Pancreas (tissue), 10 donors: Measurements from ENCODE around the gene FGF9. TPM values are rescaled to one million over a fixed set of nuclear protein-coding genes. Genes with fewer than 3 reads are reported as not detected.

Source experiments
- ATAC-seq, 4 donors: fragments of 200-7000 bp; cut with Tn5 transposase; one replicate each; pipeline versions ENCODE4 v1.8.0 to v1.9.1; 2020; ENCODE audit warnings: mild to moderate bottlenecking in 4 of 4, moderate library complexity in 4 of 4
- DNase-seq, 6 donors: peaks; one replicate each; pipeline ENCODE4 v3.0.0-alpha.2; 2020
- FAIRE-seq: peaks from 2 replicates; lab custom pipeline; 2012; peaks lifted over from hg19 to GRCh38; lab: Jason Lieb, UNC
- H3K27ac ChIP-seq, 4 donors: fragments of 200-600 bp; sonication (generic); 1 replicate in 3 of 4; 2 replicates in 1 of 4; pipeline versions ENCODE4 v1.5.0 to v1.8.0; 2020
- H3K27me3 ChIP-seq, 4 donors: fragments of 200-600 bp; one replicate each; pipeline ENCODE4 v1.8.0; 2021
- H3K36me3 ChIP-seq, 3 donors: fragments of 200-600 bp; sonication (generic) in 1 of 3; one replicate each; pipeline versions ENCODE4 v1.5.0 to v1.8.0; 2020 to 2021
- H3K4me1 ChIP-seq, 3 donors: fragments of 200-600 bp; one replicate each; pipeline ENCODE4 v1.8.0; 2021
- H3K4me3 ChIP-seq, 4 donors: fragments of 200-600 bp; sonication (generic) in 2 of 4; one replicate each; pipeline versions ENCODE4 v1.5.0 to v1.8.0; 2020 to 2021
- H3K9me3 ChIP-seq, 4 donors: fragments of 200-600 bp; one replicate each; pipeline ENCODE4 v1.8.0; 2021
- CTCF ChIP-seq, 4 donors: fragments of 200-600 bp; sonication (generic) in 3 of 4; IDR thresholded peaks; one replicate each; pipeline versions ENCODE4 v1.5.0 to v1.8.0; 2021; ENCODE audit warnings: antibody characterized with exemption in 4 of 4
- WGBS, 2 donors: extraction: QIAGEN DNeasy Blood & Tissue Kit; methylation state at CpG; one replicate each; pipeline ENCODE4 v1.1.7; 2013; 5-methylcytosine and 5-hydroxymethylcytosine counted together
- intact Hi-C, 3 donors: fragments of 100-400 bp; cut with DNase I; formaldehyde crosslinking; loops; one replicate each; pipeline versions ENCODE4 v1.11.1 to v1.14.2; 2022
- polyA plus RNA-seq, 2 donors: library from polyadenylated mRNA; stranded (reverse); fragments of 200-250 nt; gene quantifications; one replicate each; pipeline ENCODE4 v1.2.3, GENCODE V29; 2013
- total RNA-seq, 6 donors: library from RNA; stranded (reverse); fragmentation: NEBNext Ultra II Directional in 4 of 6; extraction: Animal tissue kit (Norgen Biotek cat#: 25700) in 4 of 6; gene quantifications; one replicate each; pipeline versions ENCODE4 v1.2.1 to v1.2.4, GENCODE V29; 2021 to 2023
- donor health status: healthy with polysubstance abuse.
- donor health status: DM: no; HTN: no; CAD: no; lungs with moderate emphysema.
- donor health status: DM: no; HTN: no; CAD: no.
- donor health status: control.
- donor health status: control.
- donor health status: Bipolar disorder and iron deficiency.
- donor health status: DM: yes; HTN: yes; CAD: no.
- donor health status: DM: no; HTN: no; CAD: no.
- donor health status: DM: no; HTN: no; CAD: no.
- donor health status: DM: yes; HTN: yes; CAD: no.

The FGF9 gene
- total and polyA plus RNA-seq, 8 donors, result 0.16 to 0.92 (median 0.39) TPM

GRCh38 chr13:21717817-21718216 lies 46.9 kb downstream of the FGF9 start:
- DNase-seq (no peak), FAIRE-seq (no peak), ATAC-seq (peak in 1 of 4 donors; percentile 21)
- no peak overlapping the region for H3K4me3 ChIP-seq
- H3K36me3 ChIP-seq, result no peaks in the 10 kb centered on the region
- no peaks in the 10 kb centered on the region for H3K4me1 ChIP-seq
- intact Hi-C loops, result no loop called here
- no peak for TF ChIP-seq CTCF (IDR thresholded peaks at IDR 0.05)
- no peak overlapping the region for H3K27ac ChIP-seq
- 35 to 41% methylated on average over 4 of the region's 4 CpGs for WGBS, 2 donors
- H3K9me3 ChIP-seq, result no peaks in the 10 kb centered on the region
- no peaks in the 10 kb centered on the region for H3K27me3 ChIP-seq

- 63 to 70% methylated on average over 7 of the region's 7 CpGs for WGBS, 2 donors
- H3K27ac ChIP-seq, result no peak overlapping the region
- TF ChIP-seq CTCF (IDR thresholded peaks at IDR 0.05), result no peak
- ATAC-seq (no peak), DNase-seq (no peak), FAIRE-seq (no peak)
- no peaks in the 10 kb centered on the region for H3K4me1 ChIP-seq
- H3K27me3 ChIP-seq, result no peaks in the 10 kb centered on the region
- intact Hi-C loops, result no loop called here
- H3K9me3 ChIP-seq, result no peaks in the 10 kb centered on the region
- no peaks in the 10 kb centered on the region for H3K36me3 ChIP-seq
- no peak overlapping the region for H3K4me3 ChIP-seq
Observed at GRCh38 chr13:21719463-21719862, 48.6 kb downstream of the FGF9 start.

- FAIRE-seq (no peak), ATAC-seq (no peak), DNase-seq (no peak)
- Histone ChIP-seq H3K4me3 (no peak overlapping the region), H3K27ac (no peak overlapping the region), H3K27me3 (no peaks in the 10 kb centered on the region), H3K36me3 (no peaks in the 10 kb centered on the region), H3K9me3 (no peaks in the 10 kb centered on the region), H3K4me1 (no peaks in the 10 kb centered on the region)
- no peak for TF ChIP-seq CTCF (IDR thresholded peaks at IDR 0.05)
- intact Hi-C loops, result no loop called here
- WGBS, 2 donors, result 71 to 79% methylated on average over 17 of the region's 17 CpGs
Observed at GRCh38 chr13:21723807-21724505, 53.1 kb downstream of the FGF9 start.

- Histone ChIP-seq H3K27me3 (no peaks in the 10 kb centered on the region), H3K27ac (no peak overlapping the region), H3K4me1 (no peaks in the 10 kb centered on the region), H3K4me3 (no peak overlapping the region), H3K9me3 (no peaks in the 10 kb centered on the region), H3K36me3 (no peaks in the 10 kb centered on the region)
- no peak for TF ChIP-seq CTCF (IDR thresholded peaks at IDR 0.05)
- ATAC-seq, result no peak
- FAIRE-seq, result no peak
- DNase-seq, result no peak
- 72 to 82% methylated on average over 9 of the region's 9 CpGs for WGBS, 2 donors
- intact Hi-C loops, result no loop called here
Observed at GRCh38 chr13:21730186-21730880, 59.5 kb downstream of the FGF9 start.
